IPS-20b (cell line): ENCODE results near the gene FZD10.

Experiments used
- H3K27ac ChIP-seq: one replicate; pipeline ENCODE4 v1.5.1; 2013; ENCODE audit warnings: low read length
- H3K27me3 ChIP-seq: 2 replicates; pipeline ENCODE4 v1.6.1; 2013; ENCODE audit warnings: mild to moderate bottlenecking, low read length, inconsistent platforms; ENCODE audit not compliant: insufficient read depth
- H3K36me3 ChIP-seq: 2 replicates; pipeline ENCODE4 v1.6.1; 2013; ENCODE audit warnings: low read depth, mild to moderate bottlenecking, inconsistent platforms, low read length, moderate library complexity; ENCODE audit not compliant: insufficient read depth
- H3K4me1 ChIP-seq: 2 replicates; pipeline ENCODE4 v1.6.1; 2013; ENCODE audit warnings: mild to moderate bottlenecking, control low read depth, inconsistent platforms, low read length, moderate library complexity; ENCODE audit not compliant: insufficient read depth
- H3K4me3 ChIP-seq: 2 replicates; pipeline ENCODE4 v1.5.1; 2013; ENCODE audit warnings: mild to moderate bottlenecking, low read length, inconsistent platforms
- H3K9ac ChIP-seq: 2 replicates; pipeline ENCODE4 v1.6.1; 2013; ENCODE audit warnings: low read depth, mild to moderate bottlenecking, inconsistent platforms, low read length, moderate library complexity
- H3K9me3 ChIP-seq: 2 replicates; pipeline ENCODE4 v1.6.1; 2013; ENCODE audit warnings: mild to moderate bottlenecking, low read depth, low read length, inconsistent platforms; ENCODE audit not compliant: insufficient read depth

The FZD10 gene

GRCh38 chr12:130133851-130134562 is 28.3 kb upstream of the FZD10 start:
- Histone ChIP-seq H3K27ac (no peak overlapping the region), H3K27me3 (peaks cover 86% of the 10 kb centered on the region), H3K36me3 (no peaks in the 10 kb centered on the region), H3K4me3 (no peak overlapping the region), H3K4me1 (peaks cover 14% of the 10 kb centered on the region), H3K9me3 (no peaks in the 10 kb centered on the region), H3K9ac (no peak overlapping the region)

DNA sequence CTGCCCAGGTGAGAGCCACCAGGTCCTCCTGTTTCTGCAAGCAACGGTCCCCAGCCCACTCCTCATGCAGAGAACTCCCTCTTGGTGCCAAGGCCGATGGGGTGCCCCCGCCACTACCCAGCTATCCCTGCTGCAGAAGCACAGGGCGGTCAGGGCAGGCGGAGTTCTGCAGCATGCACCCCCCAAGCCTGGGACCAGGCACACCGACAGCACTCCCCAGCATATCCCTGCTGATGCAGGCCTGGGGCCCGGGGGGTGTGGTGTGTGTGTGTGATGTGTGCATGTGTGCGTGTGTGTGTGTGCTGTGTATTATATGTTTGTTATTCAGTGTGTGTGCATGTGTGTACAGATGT is 27.7 kb upstream of the FZD10 start:
- peaks cover 14% of the 10 kb centered on the region for H3K4me1 ChIP-seq
- H3K9ac ChIP-seq, result no peak overlapping the region
- H3K4me3 ChIP-seq, result no peak overlapping the region
- H3K9me3 ChIP-seq, result no peaks in the 10 kb centered on the region
- no peak overlapping the region for H3K27ac ChIP-seq
- no peaks in the 10 kb centered on the region for H3K36me3 ChIP-seq
- H3K27me3 ChIP-seq, result peaks cover 91% of the 10 kb centered on the region

GRCh38 chr12:130136509-130137039 is 25.7 kb upstream of the FZD10 start:
- Histone ChIP-seq H3K27ac (no peak overlapping the region), H3K4me1 (peaks cover 14% of the 10 kb centered on the region), H3K9me3 (no peaks in the 10 kb centered on the region), H3K27me3 (peaks cover 95% of the 10 kb centered on the region), H3K4me3 (peak overlapping the region; percentile 26; the same call in 1 of the 2 replicates), H3K9ac (no peak overlapping the region), H3K36me3 (no peaks in the 10 kb centered on the region)

DNA sequence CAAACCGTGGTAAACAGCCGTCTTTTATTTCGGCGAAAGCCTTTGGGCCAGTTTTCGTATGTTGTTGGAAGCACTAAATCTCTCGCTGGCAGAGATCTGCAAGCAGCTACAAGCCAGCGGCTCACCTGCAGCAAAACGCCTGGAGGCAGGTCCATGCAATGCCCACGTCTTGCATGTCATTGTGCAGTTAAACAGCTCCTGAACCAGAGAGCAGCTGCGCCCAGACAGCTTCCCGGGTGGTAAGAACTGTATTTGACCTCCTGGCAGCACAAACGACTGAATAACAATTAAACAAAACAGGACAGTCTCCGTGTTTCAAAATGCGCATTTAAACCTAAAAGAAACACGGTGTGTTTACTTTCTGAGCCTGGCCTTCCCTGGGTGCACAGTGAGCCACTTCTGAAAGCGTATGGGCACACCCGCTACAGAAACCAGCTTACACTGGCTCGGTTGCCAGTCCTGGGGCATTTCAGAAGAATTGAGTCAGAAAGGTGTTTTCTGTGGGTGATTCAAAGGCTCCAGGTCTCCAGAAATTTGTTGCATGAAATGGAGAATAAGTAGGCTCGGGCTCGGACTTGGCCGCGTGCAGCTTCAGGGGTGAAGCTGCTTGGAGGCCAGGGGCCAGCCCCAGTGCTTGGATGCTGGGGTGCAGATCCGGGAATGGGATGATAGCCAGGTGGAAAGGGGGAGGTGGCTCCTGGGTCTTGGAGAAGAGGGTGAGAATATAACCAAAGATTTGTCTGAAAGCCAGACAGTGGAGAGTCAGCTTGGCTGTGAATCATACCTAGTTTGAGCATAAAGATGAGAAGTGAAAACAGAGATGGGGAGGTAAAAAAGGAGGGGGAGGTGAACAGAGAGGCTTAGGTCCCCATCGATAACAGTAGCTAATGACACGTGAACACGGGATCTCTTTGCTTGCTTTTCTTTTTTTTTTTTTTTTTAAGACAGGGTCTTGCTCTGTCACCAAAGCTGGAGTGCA is 24.9 kb upstream of the FZD10 start:
- H3K27me3 ChIP-seq, result peaks cover 95% of the 10 kb centered on the region
- H3K9me3 ChIP-seq, result no peaks in the 10 kb centered on the region
- H3K9ac ChIP-seq, result no peak overlapping the region
- no peak overlapping the region for H3K27ac ChIP-seq
- no peaks in the 10 kb centered on the region for H3K36me3 ChIP-seq
- H3K4me3 ChIP-seq, result peak overlapping the region; percentile 26; the same call in 1 of the 2 replicates
- peaks cover 14% of the 10 kb centered on the region for H3K4me1 ChIP-seq

GRCh38 chr12:130138478-130138877 is 23.8 kb upstream of the FZD10 start:
- no peaks in the 10 kb centered on the region for H3K9me3 ChIP-seq
- H3K27me3 ChIP-seq, result peaks cover 94% of the 10 kb centered on the region
- H3K9ac ChIP-seq, result no peak overlapping the region
- H3K27ac ChIP-seq, result no peak overlapping the region
- no peaks in the 10 kb centered on the region for H3K36me3 ChIP-seq
- peaks cover 11% of the 10 kb centered on the region for H3K4me1 ChIP-seq
- no peak overlapping the region for H3K4me3 ChIP-seq

DNA sequence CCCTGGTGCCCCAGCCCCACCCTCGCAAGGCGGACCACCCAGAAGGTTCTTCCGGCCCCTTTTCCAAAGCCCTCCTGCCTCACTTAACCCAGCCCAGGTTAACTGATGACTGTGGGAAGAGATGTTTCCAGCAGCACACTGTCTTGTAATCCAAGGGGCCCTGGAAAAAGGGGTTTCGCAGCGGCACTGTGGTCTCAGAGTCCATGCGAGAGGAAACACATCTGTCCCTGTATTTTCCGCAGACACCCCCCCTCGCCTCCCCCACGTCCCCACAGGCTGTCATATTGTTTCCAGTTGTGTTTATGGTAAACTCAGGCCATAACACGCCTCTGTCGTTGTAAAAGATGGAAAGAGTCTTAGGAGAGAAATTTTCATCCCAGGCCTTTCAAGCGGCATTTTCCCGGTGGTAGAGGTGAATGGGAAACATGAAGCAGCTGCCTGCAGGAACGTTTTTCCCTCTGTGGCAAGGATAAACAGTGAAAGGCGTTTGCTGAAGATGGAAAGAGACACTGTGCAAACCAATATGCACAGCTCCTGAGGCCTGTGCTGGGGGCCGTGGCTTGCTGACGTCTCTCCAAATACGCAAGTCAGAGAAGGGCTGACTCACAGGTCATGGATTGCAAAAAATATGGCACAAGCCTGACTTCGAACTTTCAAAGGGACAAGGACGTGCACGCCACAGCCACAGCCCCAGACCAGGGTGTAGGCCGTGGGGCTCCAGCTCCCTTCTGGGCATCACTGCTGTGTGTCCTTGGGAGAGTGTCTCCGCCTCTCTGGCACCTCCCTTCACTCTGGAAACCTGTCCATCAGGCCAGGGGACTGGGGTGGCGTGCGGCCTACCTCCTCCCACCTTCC is 22.5 kb upstream of the FZD10 start:
- no peak overlapping the region for H3K9ac ChIP-seq
- no peak overlapping the region for H3K4me3 ChIP-seq
- no peak overlapping the region for H3K27ac ChIP-seq
- no peaks in the 10 kb centered on the region for H3K9me3 ChIP-seq
- H3K36me3 ChIP-seq, result no peaks in the 10 kb centered on the region
- H3K4me1 ChIP-seq, result peaks cover 11% of the 10 kb centered on the region
- H3K27me3 ChIP-seq, result peaks cover 81% of the 10 kb centered on the region

DNA sequence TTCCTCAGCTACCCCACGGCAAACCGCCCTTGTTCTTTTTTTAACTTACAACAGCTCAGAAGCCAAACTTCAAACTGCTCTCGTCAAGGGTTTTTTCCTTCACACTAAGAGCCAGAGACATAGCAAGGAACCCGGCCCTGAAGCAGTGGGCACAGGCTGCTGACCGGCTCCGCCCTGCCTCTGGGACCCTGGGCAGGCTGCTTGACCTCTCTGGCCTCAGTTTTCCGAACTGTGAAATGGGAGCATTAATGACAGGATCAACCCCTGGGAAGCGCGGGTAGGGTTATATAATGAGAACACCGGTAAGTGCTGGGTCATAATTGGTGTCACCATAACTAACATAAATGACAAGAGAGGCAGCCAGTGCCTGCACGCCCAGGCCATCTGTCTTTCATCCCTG is 21.2 kb upstream of the FZD10 start:
- Histone ChIP-seq H3K4me1 (peaks cover 11% of the 10 kb centered on the region), H3K4me3 (no peak overlapping the region), H3K36me3 (no peaks in the 10 kb centered on the region), H3K9me3 (no peaks in the 10 kb centered on the region), H3K27ac (no peak overlapping the region), H3K27me3 (peaks cover 77% of the 10 kb centered on the region), H3K9ac (no peak overlapping the region)

- no peak overlapping the region for H3K27ac ChIP-seq
- H3K4me3 ChIP-seq, result no peak overlapping the region
- H3K9ac ChIP-seq, result no peak overlapping the region
- no peaks in the 10 kb centered on the region for H3K36me3 ChIP-seq
- no peaks in the 10 kb centered on the region for H3K9me3 ChIP-seq
- H3K27me3 ChIP-seq, result peaks cover 74% of the 10 kb centered on the region
- H3K4me1 ChIP-seq, result peaks cover 6% of the 10 kb centered on the region
Measured at GRCh38 chr12:130141901-130142683, 20.2 kb upstream of the FZD10 start.

DNA sequence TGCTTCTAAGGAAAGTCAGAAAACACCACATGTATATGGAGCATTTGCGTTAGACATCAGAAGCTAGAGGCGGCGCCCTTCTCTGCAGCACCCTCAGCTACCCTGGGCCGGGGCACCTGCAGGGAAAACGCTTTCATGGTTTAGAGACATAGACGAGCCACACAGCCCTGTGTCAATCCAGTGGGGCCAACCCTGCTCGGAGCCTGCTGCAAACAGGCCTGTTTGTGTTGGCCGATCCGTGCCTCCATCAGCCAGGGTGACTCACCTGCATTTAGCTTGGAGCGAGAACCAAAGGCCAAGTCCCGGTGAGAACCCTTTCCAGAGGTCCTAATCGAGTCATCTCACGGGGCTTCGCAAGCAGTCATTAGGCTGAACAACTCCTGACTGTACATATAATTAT is 19.5 kb upstream of the FZD10 start:
- Histone ChIP-seq H3K9me3 (no peaks in the 10 kb centered on the region), H3K4me1 (no peaks in the 10 kb centered on the region; the same call in 1 of the 2 replicates), H3K27ac (no peak overlapping the region), H3K36me3 (no peaks in the 10 kb centered on the region), H3K27me3 (peaks cover 71% of the 10 kb centered on the region), H3K4me3 (no peak overlapping the region), H3K9ac (no peak overlapping the region)

- Histone ChIP-seq H3K9ac (no peak overlapping the region), H3K27me3 (peaks cover 71% of the 10 kb centered on the region), H3K9me3 (no peaks in the 10 kb centered on the region), H3K27ac (no peak overlapping the region), H3K36me3 (no peaks in the 10 kb centered on the region), H3K4me3 (no peak overlapping the region), H3K4me1 (no peaks in the 10 kb centered on the region)
Measured at GRCh38 chr12:130143136-130143535, 19.1 kb upstream of the FZD10 start.
